HEK293 (cell line): Measurements from ENCODE around the gene KRT14.
A peak's percentile ranks its signal among the peaks of the same experiment; 100 is the strongest.

Experiments
- CTCF ChIA-PET: fragments of 350-600 bp; formaldehyde crosslinking; extraction: SDS; loops from one replicate; lab custom pipeline; 2021; ENCODE audit warnings: antibody characterized with exemption; lab: Yijun Ruan, JAX
- POLR2A ChIA-PET: fragments of 300-600 bp; formaldehyde crosslinking; extraction: SDS; loops from one replicate; lab custom pipeline; 2020; ENCODE audit warnings: antibody characterized with exemption, inconsistent platforms; lab: Yijun Ruan, JAX
- H3K27ac ChIP-seq: fragments of 200-500 bp; sonication (Bioruptor generic); 2 replicates; pipeline ENCODE4 v1.5.1; 2014; ENCODE audit warnings: low read depth, low read length, control low read depth, inconsistent platforms; ENCODE audit errors: extremely low read depth
- H3K36me3 ChIP-seq, 2 experiments: fragments of 200-500 bp in 1 of 2; sonication (Bioruptor generic) in 1 of 2; 1 replicate in 1 of 2; 2 replicates in 1 of 2; pipeline ENCODE4 v1.5.1; 2014 to 2017; ENCODE audit warnings: inconsistent platforms in 2 of 2, low read length in 2 of 2; ENCODE audit not compliant: control insufficient read depth in 2 of 2, insufficient read depth in 1 of 2
- H3K4me1 ChIP-seq: fragments of 200-500 bp; sonication (Bioruptor generic); 2 replicates; pipeline ENCODE4 v1.5.1; 2014; ENCODE audit warnings: mild to moderate bottlenecking, low read length, inconsistent platforms; ENCODE audit not compliant: control insufficient read depth, insufficient read depth
- H3K4me3 ChIP-seq: 2 replicates; pipeline ENCODE4 v1.5.1; 2011; ENCODE audit warnings: low read depth, mild to moderate bottlenecking, control low read depth, low read length, moderate library complexity
- H3K9me3 ChIP-seq: fragments of 200-500 bp; sonication (Bioruptor generic); 2 replicates; pipeline ENCODE4 v1.5.1; 2014; ENCODE audit warnings: low read depth, low read length, inconsistent platforms; ENCODE audit not compliant: control insufficient read depth, insufficient read depth
- EGR2 ChIP-seq: fragments of 450-650 bp; formaldehyde crosslinking; IDR thresholded peaks from 2 replicates; pipeline ENCODE4 v1.5.1; 2016; ENCODE audit warnings: low read depth, missing biosample characterization, missing genetic modification characterization
- GLI4 ChIP-seq: fragments of 450-650 bp; formaldehyde crosslinking; IDR thresholded peaks from 2 replicates; pipeline ENCODE4 v1.5.1; 2016; ENCODE audit warnings: missing biosample characterization, missing genetic modification characterization
- GLIS1 ChIP-seq: fragments of 450-650 bp; formaldehyde crosslinking; IDR thresholded peaks from 2 replicates; pipeline ENCODE4 v1.5.1; 2016; ENCODE audit warnings: missing biosample characterization, missing genetic modification characterization
- INSM2 ChIP-seq: fragments of 450-650 bp; formaldehyde crosslinking; IDR thresholded peaks from 2 replicates; pipeline ENCODE4 v1.5.1; 2016; ENCODE audit warnings: missing biosample characterization, missing genetic modification characterization
- MEIS1 ChIP-seq: sonication (generic); formaldehyde crosslinking; IDR thresholded peaks from 2 replicates; pipeline ENCODE4 v1.8.1; 2022; ENCODE audit warnings: missing genetic modification reagents, mild to moderate bottlenecking, borderline replicate concordance
- PBX3 ChIP-seq: sonication (generic); formaldehyde crosslinking; IDR thresholded peaks from 2 replicates; pipeline ENCODE4 v1.8.1; 2022; ENCODE audit warnings: mild to moderate bottlenecking, moderate library complexity, missing genetic modification reagents
- REPIN1 ChIP-seq: fragments of 450-650 bp; formaldehyde crosslinking; IDR thresholded peaks from 2 replicates; pipeline ENCODE4 v1.5.1; 2017; ENCODE audit warnings: missing biosample characterization, missing genetic modification characterization, low read depth
- SP7 ChIP-seq: fragments of 450-650 bp; formaldehyde crosslinking; IDR thresholded peaks from 2 replicates; pipeline ENCODE4 v1.5.1; 2016; ENCODE audit warnings: missing biosample characterization, missing genetic modification characterization
- ZBTB21 ChIP-seq: fragments of 450-650 bp; formaldehyde crosslinking; IDR thresholded peaks from 2 replicates; pipeline ENCODE4 v1.5.1; 2017; ENCODE audit warnings: missing biosample characterization, missing genetic modification characterization
- ZEB2 ChIP-seq: fragments of 450-650 bp; formaldehyde crosslinking; IDR thresholded peaks from 2 replicates; pipeline ENCODE4 v1.5.1; 2016; ENCODE audit warnings: missing biosample characterization, missing genetic modification characterization
- ZFHX2 ChIP-seq: fragments of 450-650 bp; formaldehyde crosslinking; conservative IDR thresholded peaks from 2 replicates; pipeline ENCODE4 v1.5.1; 2016; ENCODE audit warnings: missing biosample characterization, missing genetic modification characterization
- ZNF10 ChIP-seq: fragments of 450-650 bp; formaldehyde crosslinking; IDR thresholded peaks from 2 replicates; pipeline ENCODE4 v1.5.1; 2017; ENCODE audit warnings: missing biosample characterization, missing genetic modification characterization
- ZNF157 ChIP-seq: fragments of 450-650 bp; formaldehyde crosslinking; IDR thresholded peaks from 2 replicates; pipeline ENCODE4 v1.5.1; 2016; ENCODE audit warnings: missing biosample characterization, missing genetic modification characterization
- ZNF24 ChIP-seq: fragments of 450-650 bp; formaldehyde crosslinking; IDR thresholded peaks from 2 replicates; pipeline ENCODE4 v1.5.1; 2016; ENCODE audit warnings: missing biosample characterization, missing genetic modification characterization
- ZNF37A ChIP-seq: fragments of 450-650 bp; IDR thresholded peaks from 2 replicates; pipeline ENCODE4 v1.5.1; 2018; ENCODE audit warnings: missing biosample characterization, missing genetic modification characterization
- ZNF394 ChIP-seq: fragments of 450-650 bp; formaldehyde crosslinking; IDR thresholded peaks from 2 replicates; pipeline ENCODE4 v1.5.1; 2016; ENCODE audit warnings: missing biosample characterization, missing genetic modification characterization, mild to moderate bottlenecking, moderate library complexity, borderline replicate concordance
- ZNF423 ChIP-seq: fragments of 450-650 bp; formaldehyde crosslinking; IDR thresholded peaks from 2 replicates; pipeline ENCODE4 v1.5.1; 2016; ENCODE audit warnings: missing biosample characterization, missing genetic modification characterization
- ZNF433 ChIP-seq: fragments of 450-650 bp; formaldehyde crosslinking; IDR thresholded peaks from 2 replicates; pipeline ENCODE4 v1.5.1; 2016; ENCODE audit warnings: missing biosample characterization, missing genetic modification characterization, low read depth
- ZNF488 ChIP-seq: fragments of 450-650 bp; formaldehyde crosslinking; IDR thresholded peaks from 2 replicates; pipeline ENCODE4 v1.5.1; 2016; ENCODE audit warnings: missing biosample characterization, missing genetic modification characterization
- ZNF514 ChIP-seq: fragments of 450-650 bp; formaldehyde crosslinking; IDR thresholded peaks from 2 replicates; pipeline ENCODE4 v1.5.1; 2016; ENCODE audit warnings: missing biosample characterization, missing genetic modification characterization
- ZNF521 ChIP-seq: fragments of 450-650 bp; formaldehyde crosslinking; IDR thresholded peaks from 2 replicates; pipeline ENCODE4 v1.5.1; 2017; ENCODE audit warnings: missing biosample characterization, mild to moderate bottlenecking, missing genetic modification characterization
- ZNF555 ChIP-seq: fragments of 450-650 bp; formaldehyde crosslinking; conservative IDR thresholded peaks from 2 replicates; pipeline ENCODE4 v1.5.1; 2017; ENCODE audit warnings: missing biosample characterization, mild to moderate bottlenecking, missing genetic modification characterization, inconsistent platforms
- ZNF600 ChIP-seq: fragments of 450-650 bp; formaldehyde crosslinking; IDR thresholded peaks from 2 replicates; pipeline ENCODE4 v1.5.1; 2016; ENCODE audit warnings: missing biosample characterization, missing genetic modification characterization
- ZNF621 ChIP-seq: fragments of 450-650 bp; formaldehyde crosslinking; IDR thresholded peaks from 2 replicates; pipeline ENCODE4 v1.5.1; 2017; ENCODE audit warnings: missing biosample characterization, missing genetic modification characterization
- ZNF645 ChIP-seq: fragments of 450-650 bp; formaldehyde crosslinking; IDR thresholded peaks from 2 replicates; pipeline ENCODE4; 2016; ENCODE audit warnings: missing biosample characterization, missing genetic modification characterization
- ZNF776 ChIP-seq: fragments of 450-650 bp; formaldehyde crosslinking; IDR thresholded peaks from 2 replicates; pipeline ENCODE4 v1.5.0; 2017; ENCODE audit warnings: missing biosample characterization, missing genetic modification characterization, borderline replicate concordance
- ZNF785 ChIP-seq: fragments of 450-650 bp; formaldehyde crosslinking; IDR thresholded peaks from 2 replicates; pipeline ENCODE4 v1.5.1; 2016; ENCODE audit warnings: missing biosample characterization, missing genetic modification characterization
- TF ChIP-seq, protein P1 (sequence below): fragments of 450-650 bp; formaldehyde crosslinking; IDR thresholded peaks from 2 replicates; pipeline ENCODE4 v1.5.1; 2017; ENCODE audit warnings: missing biosample characterization, missing genetic modification characterization
- TF ChIP-seq, protein P2 (sequence below): fragments of 450-650 bp; formaldehyde crosslinking; IDR thresholded peaks from 2 replicates; pipeline ENCODE4 v1.5.1; 2016; ENCODE audit warnings: missing biosample characterization, missing genetic modification characterization

KRT14 gene

DNA sequence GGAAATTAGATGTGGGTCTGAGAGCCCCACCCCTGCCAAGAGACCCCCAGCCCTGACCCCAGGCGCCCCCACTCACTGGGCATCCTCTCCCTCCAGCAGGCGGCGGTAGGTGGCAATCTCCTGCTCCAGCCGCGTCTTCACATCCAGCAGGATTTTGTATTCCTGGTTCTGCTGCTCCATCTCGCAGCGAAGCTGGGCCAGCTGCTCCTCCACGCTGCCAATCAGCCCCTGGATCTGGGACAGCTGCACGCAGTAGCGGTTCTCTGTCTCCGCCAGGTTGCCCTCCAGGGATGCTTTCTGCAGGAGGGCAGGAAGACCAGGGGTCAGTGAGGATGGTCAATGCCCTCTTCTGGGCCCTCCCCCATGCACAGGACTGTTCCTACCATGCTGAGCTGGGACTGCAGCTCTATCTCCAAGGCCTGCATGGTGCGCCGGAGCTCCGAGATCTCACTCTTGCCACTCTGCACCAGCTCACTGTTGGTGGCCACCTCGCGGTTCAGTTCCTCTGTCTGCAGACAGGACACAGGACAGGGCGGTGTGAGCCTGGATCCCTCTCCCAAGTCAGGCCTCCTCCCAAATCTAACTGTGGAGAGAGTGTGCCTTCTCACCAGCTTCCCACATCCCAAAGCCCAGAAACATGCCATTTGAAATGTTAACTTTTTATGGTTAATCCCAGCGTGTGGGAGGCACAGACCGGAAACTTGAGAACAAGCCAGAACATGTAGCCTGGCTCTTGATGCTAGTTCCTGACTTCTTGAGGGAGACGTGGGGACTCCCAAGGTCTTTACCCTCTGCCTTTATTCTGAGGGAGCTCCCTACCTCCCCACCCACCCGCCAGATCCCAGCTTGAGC, 34.1 kb upstream of the KRT14 start:
- H3K4me3 ChIP-seq, result no peak overlapping the region
- ChIA-PET POLR2A (no interaction called here), CTCF (interaction anchor here (0.6 to 1.9 kb wide), 4 partner anchors 26 to 289 kb away, joined by 3 to 9 read pairs (median 4); no protein-coding TSS in a partner anchor)
- TF ChIP-seq ZNF24 (tag by site-specific recombination) (no peak), ZNF423 (no peak), ZNF514 (tag by site-specific recombination) (no peak), EGR2 (tag by site-specific recombination) (peak; percentile 56), ZNF785 (tag by site-specific recombination) (no peak), ZEB2 (tag by site-specific recombination) (no peak), ZNF157 (tag by site-specific recombination) (no peak), GLIS1 (peak; percentile 44; the same call in 1 of the 2 replicates), GLI4 (tag by site-specific recombination) (no peak), ZNF488 (tag by site-specific recombination) (no peak), ZBTB21 (tag by site-specific recombination) (no peak), ZNF37A (no peak), ZNF10 (tag by site-specific recombination) (no peak), ZNF600 (tag by site-specific recombination) (peak; percentile 84; the same call in 1 of the 2 replicates), PBX3 (CRISPR knock-in tag) (no peak), REPIN1 (no peak), ZNF521 (no peak), ZNF555 (tag by site-specific recombination) (no peak), ZNF621 (tag by site-specific recombination) (no peak), ZNF394 (tag by site-specific recombination) (0 out of 2 replicates have a peak, but pooled peaks have one; percentile 24), MEIS1 (CRISPR knock-in tag) (no peak), SP7 (tag by site-specific recombination) (0 out of 2 replicates have a peak, but pooled peaks have one; percentile 22), INSM2 (tag by site-specific recombination) (no peak), ZFHX2 (peak; percentile 75), ZNF776 (no peak), ZNF645 (tag by site-specific recombination) (no peak), ZNF433 (no peak)
- TF ChIP-seq, protein P1, sequence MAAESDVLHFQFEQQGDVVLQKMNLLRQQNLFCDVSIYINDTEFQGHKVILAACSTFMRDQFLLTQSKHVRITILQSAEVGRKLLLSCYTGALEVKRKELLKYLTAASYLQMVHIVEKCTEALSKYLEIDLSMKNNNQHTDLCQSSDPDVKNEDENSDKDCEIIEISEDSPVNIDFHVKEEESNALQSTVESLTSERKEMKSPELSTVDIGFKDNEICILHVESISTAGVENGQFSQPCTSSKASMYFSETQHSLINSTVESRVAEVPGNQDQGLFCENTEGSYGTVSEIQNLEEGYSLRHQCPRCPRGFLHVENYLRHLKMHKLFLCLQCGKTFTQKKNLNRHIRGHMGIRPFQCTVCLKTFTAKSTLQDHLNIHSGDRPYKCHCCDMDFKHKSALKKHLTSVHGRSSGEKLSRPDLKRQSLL (tag by site-specific recombination), result peak; percentile 66; the same call in 1 of the 2 replicates
- TF ChIP-seq, protein P2, sequence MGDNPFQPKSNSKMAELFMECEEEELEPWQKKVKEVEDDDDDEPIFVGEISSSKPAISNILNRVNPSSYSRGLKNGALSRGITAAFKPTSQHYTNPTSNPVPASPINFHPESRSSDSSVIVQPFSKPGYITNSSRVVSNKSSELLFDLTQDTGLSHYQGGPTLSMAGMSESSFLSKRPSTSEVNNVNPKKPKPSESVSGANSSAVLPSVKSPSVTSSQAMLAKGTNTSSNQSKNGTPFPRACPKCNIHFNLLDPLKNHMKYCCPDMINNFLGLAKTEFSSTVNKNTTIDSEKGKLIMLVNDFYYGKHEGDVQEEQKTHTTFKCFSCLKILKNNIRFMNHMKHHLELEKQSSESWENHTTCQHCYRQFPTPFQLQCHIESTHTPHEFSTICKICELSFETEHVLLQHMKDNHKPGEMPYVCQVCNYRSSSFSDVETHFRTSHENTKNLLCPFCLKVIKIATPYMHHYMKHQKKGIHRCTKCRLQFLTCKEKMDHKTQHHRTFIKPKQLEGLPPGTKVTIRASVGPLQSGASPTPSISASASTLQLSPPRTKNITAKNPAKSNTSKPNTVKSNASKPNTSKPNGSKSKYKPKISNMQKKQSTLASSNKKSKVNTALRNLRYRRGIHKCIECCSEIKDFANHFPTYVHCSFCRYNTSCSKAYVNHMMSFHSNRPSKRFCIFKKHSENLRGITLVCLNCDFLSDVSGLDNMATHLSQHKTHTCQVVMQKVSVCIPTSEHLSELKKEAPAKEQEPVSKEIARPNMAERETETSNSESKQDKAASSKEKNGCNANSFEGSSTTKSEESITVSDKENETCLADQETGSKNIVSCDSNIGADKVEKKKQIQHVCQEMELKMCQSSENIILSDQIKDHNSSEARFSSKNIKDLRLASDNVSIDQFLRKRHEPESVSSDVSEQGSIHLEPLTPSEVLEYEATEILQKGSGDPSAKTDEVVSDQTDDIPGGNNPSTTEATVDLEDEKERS, result no peak

More for the DNA sequence above, 34.1 kb upstream of the KRT14 start:
- Histone ChIP-seq H3K9me3 (no peaks in the 10 kb centered on the region), H3K36me3 (no peaks in the 10 kb centered on the region), H3K4me1 (peaks cover 2% of the 10 kb centered on the region; the same call in 1 of the 2 replicates), H3K27ac (no peak overlapping the region)
